ENCODE measurements around the gene GPR84.

GRCh38 chr12:54412786-54413185, 48.5 kb upstream of the GPR84 start:
- no peak for TF ChIP-seq CTCF (IDR thresholded peaks at IDR 0.05)
- no peak for TF ChIP-seq POLR2A (IDR thresholded peaks at IDR 0.05)

Data from sigmoid colon (tissue), 3 donors.